Measurements from ENCODE around the gene LRRTM3. TPM values are rescaled to one million over a fixed set of nuclear protein-coding genes. Genes with fewer than 3 reads are reported as not detected.

LRRTM3 gene
- total RNA-seq, 1 donor = not detected

DNA sequence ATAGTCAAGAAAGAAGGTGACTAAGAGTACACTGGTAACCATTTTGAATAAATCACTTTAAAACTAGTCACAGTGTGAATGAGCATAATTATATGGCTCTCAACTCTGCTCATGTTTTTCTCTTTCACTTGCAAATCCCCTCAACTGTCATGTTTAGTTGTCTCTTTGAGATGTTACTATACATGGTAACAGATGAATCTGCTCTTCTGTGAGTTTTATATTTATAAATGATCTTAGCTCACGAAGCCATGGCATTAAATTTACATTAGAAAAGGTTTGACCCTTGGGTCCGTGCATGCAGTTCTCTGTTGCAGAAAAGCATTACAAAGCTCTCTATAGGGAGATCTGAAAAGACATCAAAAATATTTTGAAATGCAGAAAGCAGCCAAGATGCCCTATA, 33.0 kb upstream of the LRRTM3 start:
- no peaks in the 10 kb centered on the region for H3K27me3 ChIP-seq (ENCODE audit: insufficient read depth, low read length)
- TF ChIP-seq, protein P1, sequence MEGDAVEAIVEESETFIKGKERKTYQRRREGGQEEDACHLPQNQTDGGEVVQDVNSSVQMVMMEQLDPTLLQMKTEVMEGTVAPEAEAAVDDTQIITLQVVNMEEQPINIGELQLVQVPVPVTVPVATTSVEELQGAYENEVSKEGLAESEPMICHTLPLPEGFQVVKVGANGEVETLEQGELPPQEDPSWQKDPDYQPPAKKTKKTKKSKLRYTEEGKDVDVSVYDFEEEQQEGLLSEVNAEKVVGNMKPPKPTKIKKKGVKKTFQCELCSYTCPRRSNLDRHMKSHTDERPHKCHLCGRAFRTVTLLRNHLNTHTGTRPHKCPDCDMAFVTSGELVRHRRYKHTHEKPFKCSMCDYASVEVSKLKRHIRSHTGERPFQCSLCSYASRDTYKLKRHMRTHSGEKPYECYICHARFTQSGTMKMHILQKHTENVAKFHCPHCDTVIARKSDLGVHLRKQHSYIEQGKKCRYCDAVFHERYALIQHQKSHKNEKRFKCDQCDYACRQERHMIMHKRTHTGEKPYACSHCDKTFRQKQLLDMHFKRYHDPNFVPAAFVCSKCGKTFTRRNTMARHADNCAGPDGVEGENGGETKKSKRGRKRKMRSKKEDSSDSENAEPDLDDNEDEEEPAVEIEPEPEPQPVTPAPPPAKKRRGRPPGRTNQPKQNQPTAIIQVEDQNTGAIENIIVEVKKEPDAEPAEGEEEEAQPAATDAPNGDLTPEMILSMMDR (IDR thresholded peaks at IDR 0.05; ENCODE audit: extremely low read depth, low read depth, low read length) = no peak
- H3K79me2 ChIP-seq (ENCODE audit: insufficient read depth, low read length) = no peaks in the 10 kb centered on the region
- H4K20me1 ChIP-seq (ENCODE audit: insufficient read depth, low read length) = no peaks in the 10 kb centered on the region
- H3K9me3 ChIP-seq (ENCODE audit: low read depth, low read length) = no peaks in the 10 kb centered on the region
- H3K4me1 ChIP-seq (ENCODE audit: insufficient read depth, low read length) = no peaks in the 10 kb centered on the region
- H3K27ac ChIP-seq (ENCODE audit: low read depth, low read length) = no peak overlapping the region
- no peak overlapping the region for H3K4me3 ChIP-seq (ENCODE audit: insufficient read depth, low read length)
- no peak overlapping the region for H2AFZ ChIP-seq (ENCODE audit: low read length)
- no peak overlapping the region for H3K4me2 ChIP-seq (ENCODE audit: insufficient read depth, low read length)
- no peaks in the 10 kb centered on the region for H3K36me3 ChIP-seq (ENCODE audit: insufficient read depth, low read length)
- DNase-seq (ENCODE audit: insufficient read length, low spot score, missing footprints) = no peak

GRCh38 chr10:66910671-66911070, 15.2 kb upstream of the LRRTM3 start:
- TF ChIP-seq, protein P1 (IDR thresholded peaks at IDR 0.05; ENCODE audit: extremely low read depth, low read depth, low read length) = no peak
- no peaks in the 10 kb centered on the region for H3K4me1 ChIP-seq (ENCODE audit: insufficient read depth, low read length)
- no peak overlapping the region for H3K27ac ChIP-seq (ENCODE audit: low read depth, low read length)
- H4K20me1 ChIP-seq (ENCODE audit: insufficient read depth, low read length) = no peaks in the 10 kb centered on the region
- H3K9me3 ChIP-seq (ENCODE audit: low read depth, low read length) = no peaks in the 10 kb centered on the region
- no peak overlapping the region for H3K4me3 ChIP-seq (ENCODE audit: insufficient read depth, low read length)
- no peak overlapping the region for H3K4me2 ChIP-seq (ENCODE audit: insufficient read depth, low read length)
- H3K36me3 ChIP-seq (ENCODE audit: insufficient read depth, low read length) = no peaks in the 10 kb centered on the region
- DNase-seq (ENCODE audit: insufficient read length, low spot score, missing footprints) = no peak
- no peaks in the 10 kb centered on the region for H3K27me3 ChIP-seq (ENCODE audit: insufficient read depth, low read length)
- H2AFZ ChIP-seq (ENCODE audit: low read length) = no peak overlapping the region
- H3K79me2 ChIP-seq (ENCODE audit: insufficient read depth, low read length) = no peaks in the 10 kb centered on the region

DNA sequence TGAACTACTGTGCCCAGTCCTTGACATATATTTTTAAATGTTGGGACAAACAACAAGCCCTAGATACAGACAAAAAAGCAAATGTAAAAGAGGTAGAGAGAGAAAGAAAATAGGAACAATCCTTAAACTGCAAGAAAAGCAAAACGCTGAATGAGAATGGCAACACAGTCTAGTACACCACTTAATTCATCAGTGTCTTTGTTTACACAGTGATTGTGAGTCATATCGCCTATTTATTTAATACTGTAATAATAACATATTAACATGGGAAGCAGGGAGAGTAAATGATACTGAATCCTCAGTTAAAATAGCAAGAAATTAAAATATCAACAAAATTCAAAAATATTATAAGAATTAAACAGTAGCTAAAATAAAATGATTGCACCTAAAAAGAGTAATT, 9.8 kb upstream of the LRRTM3 start:
- Histone ChIP-seq H3K79me2 (ENCODE audit: insufficient read depth, low read length) (no peaks in the 10 kb centered on the region), H4K20me1 (ENCODE audit: insufficient read depth, low read length) (no peaks in the 10 kb centered on the region), H3K9me3 (ENCODE audit: low read depth, low read length) (no peaks in the 10 kb centered on the region), H3K27ac (ENCODE audit: low read depth, low read length) (no peak overlapping the region), H2AFZ (ENCODE audit: low read length) (no peak overlapping the region), H3K27me3 (ENCODE audit: insufficient read depth, low read length) (no peaks in the 10 kb centered on the region), H3K4me1 (ENCODE audit: insufficient read depth, low read length) (no peaks in the 10 kb centered on the region), H3K4me3 (ENCODE audit: insufficient read depth, low read length) (no peak overlapping the region), H3K4me2 (ENCODE audit: insufficient read depth, low read length) (no peak overlapping the region), H3K36me3 (ENCODE audit: insufficient read depth, low read length) (no peaks in the 10 kb centered on the region)
- TF ChIP-seq, protein P1 (IDR thresholded peaks at IDR 0.05; ENCODE audit: extremely low read depth, low read depth, low read length) = no peak
- DNase-seq (ENCODE audit: insufficient read length, low spot score, missing footprints) = peak; percentile 13

- no peak overlapping the region for H3K4me2 ChIP-seq (ENCODE audit: insufficient read depth, low read length)
- no peaks in the 10 kb centered on the region for H3K9me3 ChIP-seq (ENCODE audit: low read depth, low read length)
- H3K27me3 ChIP-seq (ENCODE audit: insufficient read depth, low read length) = no peaks in the 10 kb centered on the region
- no peaks in the 10 kb centered on the region for H3K79me2 ChIP-seq (ENCODE audit: insufficient read depth, low read length)
- peak; percentile 35 for DNase-seq (ENCODE audit: insufficient read length, low spot score, missing footprints)
- H3K4me1 ChIP-seq (ENCODE audit: insufficient read depth, low read length) = no peaks in the 10 kb centered on the region
- no peak overlapping the region for H2AFZ ChIP-seq (ENCODE audit: low read length)
- no peaks in the 10 kb centered on the region for H4K20me1 ChIP-seq (ENCODE audit: insufficient read depth, low read length)
- no peaks in the 10 kb centered on the region for H3K36me3 ChIP-seq (ENCODE audit: insufficient read depth, low read length)
- no peak overlapping the region for H3K27ac ChIP-seq (ENCODE audit: low read depth, low read length)
- TF ChIP-seq, protein P1 (IDR thresholded peaks at IDR 0.05; ENCODE audit: extremely low read depth, low read depth, low read length) = no peak
- no peak overlapping the region for H3K4me3 ChIP-seq (ENCODE audit: insufficient read depth, low read length)
Observed at GRCh38 chr10:66917104-66917503, 8.7 kb upstream of the LRRTM3 start.
